Mesendoderm (in vitro differentiated cells): ENCODE measurements around the gene RGPD3.
"Not testable (repeated sequence)": the region's sequence is repeated elsewhere in the genome, so short reads cannot be mapped to it uniquely, and the experiment has no call there.

Source experiments
- DNase-seq: peaks from one replicate; pipeline ENCODE4 v3.0.0; 2013
- H2AK5ac ChIP-seq: 2 replicates; pipeline ENCODE4 v1.6.1; 2013; ENCODE audit warnings: low read length, inconsistent platforms
- H2BK120ac ChIP-seq: 2 replicates; pipeline ENCODE4 v1.6.1; 2013; ENCODE audit warnings: low read depth, mild to moderate bottlenecking, low read length, moderate library complexity, mixed read lengths
- H2BK15ac ChIP-seq: replicated peaks from 2 replicates; pipeline ENCODE4 v1.6.1; 2013; ENCODE audit warnings: low read depth, mild to moderate bottlenecking, moderate library complexity
- H2BK5ac ChIP-seq: 2 replicates; pipeline ENCODE4 v1.6.1; 2013; ENCODE audit warnings: low read length, inconsistent platforms
- H3K18ac ChIP-seq: 2 replicates; pipeline ENCODE4 v1.6.1; 2013; ENCODE audit warnings: mild to moderate bottlenecking, low read length, mixed read lengths
- H3K23ac ChIP-seq: one replicate; pipeline ENCODE4 v1.6.1; 2013; ENCODE audit warnings: low read length
- H3K27ac ChIP-seq: 2 replicates; pipeline ENCODE4 v1.5.1; 2013; ENCODE audit warnings: low read depth, mild to moderate bottlenecking, inconsistent platforms, low read length, moderate library complexity
- H3K27me3 ChIP-seq: 2 replicates; pipeline ENCODE4 v1.6.1; 2013; ENCODE audit warnings: low read length, control low read depth, mild to moderate bottlenecking, inconsistent platforms; ENCODE audit not compliant: insufficient read depth, poor library complexity
- H3K36me3 ChIP-seq: 2 replicates; pipeline ENCODE4 v1.6.1; 2013; ENCODE audit warnings: low read length, inconsistent platforms; ENCODE audit not compliant: control insufficient read depth, insufficient read depth
- H3K4ac ChIP-seq: one replicate; pipeline ENCODE4 v1.6.1; 2013; ENCODE audit warnings: low read depth, mild to moderate bottlenecking, low read length, moderate library complexity
- H3K4me1 ChIP-seq: 2 replicates; pipeline ENCODE4 v1.6.1; 2013; ENCODE audit warnings: low read depth, low read length, inconsistent platforms; ENCODE audit not compliant: control insufficient read depth
- H3K4me2 ChIP-seq: 2 replicates; pipeline ENCODE4 v1.6.1; 2013; ENCODE audit warnings: low read length
- H3K4me3 ChIP-seq: 2 replicates; pipeline ENCODE4 v1.5.1; 2013; ENCODE audit warnings: mild to moderate bottlenecking, low read length
- H3K56ac ChIP-seq: one replicate; pipeline ENCODE4 v1.6.1; 2013; ENCODE audit warnings: low read length
- H3K79me1 ChIP-seq: 2 replicates; pipeline ENCODE4 v1.6.1; 2013; ENCODE audit warnings: low read length, inconsistent platforms
- H3K79me2 ChIP-seq: 2 replicates; pipeline ENCODE4 v1.6.1; 2013; ENCODE audit warnings: mild to moderate bottlenecking, low read length; ENCODE audit not compliant: control insufficient read depth, insufficient read depth
- H3K9ac ChIP-seq: 2 replicates; pipeline ENCODE4 v1.6.1; 2013; ENCODE audit warnings: low read length, inconsistent platforms
- H4K5ac ChIP-seq: one replicate; pipeline ENCODE4 v1.6.1; 2013; ENCODE audit warnings: low read length
- H4K8ac ChIP-seq: one replicate; pipeline ENCODE4 v1.6.1; 2013; ENCODE audit warnings: low read depth, mild to moderate bottlenecking, control low read depth, low read length, moderate library complexity
- WGBS: extraction: QIAGEN DNeasy Blood & Tissue Kit; methylation state at CpG from one replicate; pipeline ENCODE4 v1.1.7; 2013; ENCODE audit warnings: low lambda C conversion rate, missing lambda C conversion rate; ENCODE audit not compliant: insufficient coverage; ENCODE audit errors: extremely low coverage; 5-methylcytosine and 5-hydroxymethylcytosine counted together

The RGPD3 gene

GRCh38 chr2:106506002-106506687, 37.9 kb upstream of the RGPD3 start:
- H3K9ac ChIP-seq, H3K56ac ChIP-seq, DNase-seq, H3K79me1 ChIP-seq, H2AK5ac ChIP-seq, H3K23ac ChIP-seq, H3K27me3 ChIP-seq, H3K36me3 ChIP-seq, H3K18ac ChIP-seq, H3K4me3 ChIP-seq, H4K5ac ChIP-seq, H4K8ac ChIP-seq, H2BK5ac ChIP-seq, H3K27ac ChIP-seq, H3K4me2 ChIP-seq, H3K79me2 ChIP-seq, H3K4ac ChIP-seq, H2BK120ac ChIP-seq, H3K4me1 ChIP-seq, H2BK15ac ChIP-seq: not testable (repeated sequence)
- no CpG with 5 or more reads among the region's 9 CpGs for WGBS

GRCh38 chr2:106504787-106505186, 36.6 kb upstream of the RGPD3 start:
- H3K56ac ChIP-seq, H3K27ac ChIP-seq, H2AK5ac ChIP-seq, DNase-seq, H2BK15ac ChIP-seq, H3K9ac ChIP-seq, H3K18ac ChIP-seq, H3K4ac ChIP-seq, H3K36me3 ChIP-seq, H2BK5ac ChIP-seq, H3K4me3 ChIP-seq, H3K4me2 ChIP-seq, H3K23ac ChIP-seq, H4K8ac ChIP-seq, H2BK120ac ChIP-seq, H4K5ac ChIP-seq, H3K27me3 ChIP-seq, H3K79me2 ChIP-seq, H3K4me1 ChIP-seq, H3K79me1 ChIP-seq: not testable (repeated sequence)
- WGBS, result no CpG with 5 or more reads among the region's 4 CpGs

- not testable (repeated sequence) for H3K18ac ChIP-seq, H4K5ac ChIP-seq, H3K4me1 ChIP-seq, DNase-seq, H3K79me1 ChIP-seq, H3K23ac ChIP-seq, H3K79me2 ChIP-seq, H2BK120ac ChIP-seq, H3K9ac ChIP-seq, H2BK5ac ChIP-seq, H2BK15ac ChIP-seq, H3K56ac ChIP-seq, H3K27me3 ChIP-seq, H3K4ac ChIP-seq, H2AK5ac ChIP-seq, H3K27ac ChIP-seq, H3K4me2 ChIP-seq, H4K8ac ChIP-seq, H3K4me3 ChIP-seq, H3K36me3 ChIP-seq
- WGBS, result no CpG with 5 or more reads among the region's 11 CpGs
Observed at GRCh38 chr2:106504192-106504591, 36.0 kb upstream of the RGPD3 start.

DNA sequence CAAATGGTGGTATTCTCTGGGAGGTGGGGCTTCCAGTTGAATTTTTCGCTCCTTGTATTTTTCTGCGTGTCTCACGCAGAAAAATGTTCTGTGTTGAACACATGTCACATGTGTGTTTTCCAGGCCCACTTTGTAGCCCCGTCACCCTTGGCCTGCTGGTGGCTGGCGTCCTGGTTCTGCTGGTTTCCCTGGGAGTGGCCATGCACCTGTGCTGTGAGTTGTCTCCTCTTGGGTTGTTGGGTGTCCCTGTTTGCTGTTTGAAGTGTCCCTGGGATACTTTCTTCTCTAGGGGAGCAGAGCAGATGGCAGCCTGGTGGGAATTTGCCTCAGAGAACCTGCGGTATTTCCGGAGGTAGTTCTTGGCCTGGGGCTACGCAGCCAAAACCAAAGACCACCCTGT, 34.1 kb upstream of the RGPD3 start:
- H3K79me1 ChIP-seq, H3K4me3 ChIP-seq, H2BK120ac ChIP-seq, H4K5ac ChIP-seq, H3K79me2 ChIP-seq, DNase-seq, H3K27me3 ChIP-seq, H3K4me2 ChIP-seq, H3K27ac ChIP-seq, H3K4ac ChIP-seq, H3K36me3 ChIP-seq, H4K8ac ChIP-seq, H3K56ac ChIP-seq, H2BK5ac ChIP-seq, H3K9ac ChIP-seq, H2BK15ac ChIP-seq, H3K23ac ChIP-seq, H2AK5ac ChIP-seq, H3K18ac ChIP-seq, H3K4me1 ChIP-seq: not testable (repeated sequence)
- WGBS, result no CpG with 5 or more reads among the region's 8 CpGs

- not testable (repeated sequence) for DNase-seq, H3K27me3 ChIP-seq, H3K4me1 ChIP-seq, H3K18ac ChIP-seq, H2AK5ac ChIP-seq, H3K79me1 ChIP-seq, H3K27ac ChIP-seq, H3K9ac ChIP-seq, H2BK5ac ChIP-seq, H2BK15ac ChIP-seq, H3K4ac ChIP-seq, H3K4me3 ChIP-seq, H3K4me2 ChIP-seq, H3K56ac ChIP-seq, H4K5ac ChIP-seq, H2BK120ac ChIP-seq, H3K36me3 ChIP-seq, H3K23ac ChIP-seq, H4K8ac ChIP-seq, H3K79me2 ChIP-seq
- WGBS, result no CpG with 5 or more reads among the region's 7 CpGs
Observed at GRCh38 chr2:106500350-106500749, 32.1 kb upstream of the RGPD3 start.

DNA sequence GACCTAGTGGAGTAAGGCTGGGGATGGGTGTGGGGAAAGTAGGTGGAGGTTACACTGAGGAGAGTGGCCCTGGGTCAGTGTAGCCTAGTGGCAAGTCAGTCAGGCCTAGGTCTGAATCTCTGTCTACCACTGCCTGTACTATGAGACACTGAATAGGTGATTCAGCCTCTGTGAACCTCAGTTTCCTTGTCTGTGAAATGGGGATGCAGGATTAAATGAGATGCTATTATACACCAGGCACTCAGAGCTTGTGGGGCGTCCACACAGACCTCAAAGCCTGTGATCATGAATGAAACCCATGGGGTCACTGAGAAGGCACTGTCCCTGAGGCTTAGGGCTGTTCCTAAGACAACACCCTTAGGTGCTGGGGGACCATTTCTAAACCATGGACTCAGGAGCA, 30.3 kb upstream of the RGPD3 start:
- H3K56ac ChIP-seq, H3K23ac ChIP-seq, H3K4me1 ChIP-seq, H4K5ac ChIP-seq, H3K27ac ChIP-seq, H3K9ac ChIP-seq, H3K4ac ChIP-seq, H2BK15ac ChIP-seq, DNase-seq, H2BK120ac ChIP-seq, H3K4me3 ChIP-seq, H3K79me1 ChIP-seq, H3K36me3 ChIP-seq, H2BK5ac ChIP-seq, H3K27me3 ChIP-seq, H3K79me2 ChIP-seq, H3K18ac ChIP-seq, H2AK5ac ChIP-seq, H3K4me2 ChIP-seq, H4K8ac ChIP-seq: not testable (repeated sequence)
- WGBS, result no CpG with 5 or more reads among the region's 1 CpG
